ENCODE measurements around the gene FPGT. TPM values are rescaled to one million over a fixed set of nuclear protein-coding genes. Genes with fewer than 3 reads are reported as not detected.

The FPGT gene
- total and polyA plus RNA-seq, 4 donors, result 5.2 to 19.2 (median 10.0) TPM

- no peak for DNase-seq (ENCODE audit: low spot score)
- no peaks in the 10 kb centered on the region for H3K4me1 ChIP-seq (ENCODE audit: control insufficient read depth in 4 of 4, insufficient read depth in 4 of 4, low read length in 3 of 4)
- 80% methylated on average over 2 of the region's 2 CpGs for WGBS
Observed at GRCh38 chr1:74160046-74160445, 38.0 kb upstream of the FPGT start.

More at GRCh38 chr1:74160046-74160445, 38.0 kb upstream of the FPGT start:
- Histone ChIP-seq H3K36me3 (ENCODE audit: control insufficient read depth in 4 of 4, insufficient read depth in 3 of 4, low read depth in 1 of 4, low read length in 3 of 4) (no peaks in the 10 kb centered on the region), H3K4me3 (ENCODE audit: low read depth in 1 of 3, low read length in 3 of 3) (no peak overlapping the region), H3K27ac (ENCODE audit: low read depth in 1 of 2, low read length in 2 of 2) (no peak overlapping the region), H3K9ac (ENCODE audit: low read depth in 1 of 2, low read length in 2 of 2) (no peak overlapping the region), H3K27me3 (ENCODE audit: control insufficient read depth in 4 of 4, insufficient read depth in 4 of 4, low read length in 3 of 4) (no peaks in the 10 kb centered on the region), H3K9me3 (ENCODE audit: control insufficient read depth in 4 of 4, low read length in 3 of 4) (no peaks in the 10 kb centered on the region)
- TF ChIP-seq, protein P1, sequence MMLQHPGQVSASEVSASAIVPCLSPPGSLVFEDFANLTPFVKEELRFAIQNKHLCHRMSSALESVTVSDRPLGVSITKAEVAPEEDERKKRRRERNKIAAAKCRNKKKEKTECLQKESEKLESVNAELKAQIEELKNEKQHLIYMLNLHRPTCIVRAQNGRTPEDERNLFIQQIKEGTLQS (IDR thresholded peaks at IDR 0.05), result no peak
- TF ChIP-seq ZBTB33 (IDR thresholded peaks at IDR 0.05) (no peak), REST (IDR thresholded peaks at IDR 0.05) (no peak), SP1 (IDR thresholded peaks at IDR 0.05) (no peak), FOXA2 (IDR thresholded peaks at IDR 0.05) (no peak), CTCF (IDR thresholded peaks at IDR 0.05; ENCODE audit: low read depth, low read length, missing input control) (no peak), JUND (IDR thresholded peaks at IDR 0.05) (no peak), TAF1 (conservative IDR thresholded peaks at IDR 0.05) (no peak), FOXA1 (IDR thresholded peaks at IDR 0.05) (no peak), EGR1 (IDR thresholded peaks at IDR 0.05; ENCODE audit: low read depth in 2 of 2) (no peak), GABPA (IDR thresholded peaks at IDR 0.05 in 1 of 2, conservative IDR thresholded peaks at IDR 0.05 in 1 of 2) (no peak), YY1 (IDR thresholded peaks at IDR 0.05) (no peak), HNF4G (IDR thresholded peaks at IDR 0.05) (no peak), RAD21 (IDR thresholded peaks at IDR 0.05) (no peak)
- TF ChIP-seq, protein P2, sequence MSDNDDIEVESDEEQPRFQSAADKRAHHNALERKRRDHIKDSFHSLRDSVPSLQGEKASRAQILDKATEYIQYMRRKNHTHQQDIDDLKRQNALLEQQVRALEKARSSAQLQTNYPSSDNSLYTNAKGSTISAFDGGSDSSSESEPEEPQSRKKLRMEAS (IDR thresholded peaks at IDR 0.05), result no peak

Data from liver (tissue), 9 donors.